Fibroblast of skin of left quadriceps (primary cell): ENCODE data around the gene OPCML.

Source experiments
- DNase-seq, 2 experiments: peaks; one replicate each; pipeline ENCODE4 v3.0.0-alpha.2; 2013; ENCODE audit warnings: low read depth in 2 of 2

Gene OPCML

GRCh38 chr11:133361689-133361994 lies 170.7 kb downstream of the OPCML start:
- DNase-seq: no peak

GRCh38 chr11:133360860-133361688 lies 171.2 kb downstream of the OPCML start:
- DNase-seq: no peak

- no peak for DNase-seq
Observed at GRCh38 chr11:133355095-133355494, 177.2 kb downstream of the OPCML start.

GRCh38 chr11:133354069-133354468 lies 178.2 kb downstream of the OPCML start:
- no peak for DNase-seq

- no peak for DNase-seq
Observed at GRCh38 chr11:133350045-133350444, 182.3 kb downstream of the OPCML start.

GRCh38 chr11:133347988-133348387 lies 184.3 kb downstream of the OPCML start:
- DNase-seq: no peak

GRCh38 chr11:133346137-133346536 lies 186.2 kb downstream of the OPCML start:
- DNase-seq: no peak

- DNase-seq: no peak
Observed at GRCh38 chr11:133343951-133344350, 188.3 kb downstream of the OPCML start.

GRCh38 chr11:133339495-133340140 lies 192.7 kb downstream of the OPCML start:
- DNase-seq: no peak

- DNase-seq: no peak
Observed at GRCh38 chr11:133338588-133338987, 193.7 kb downstream of the OPCML start.

- DNase-seq: no peak
Observed at GRCh38 chr11:133337951-133338418, 194.3 kb downstream of the OPCML start.

GRCh38 chr11:133337193-133337592 lies 195.1 kb downstream of the OPCML start:
- DNase-seq: no peak

GRCh38 chr11:133331031-133331430 lies 201.3 kb downstream of the OPCML start:
- DNase-seq: no peak

GRCh38 chr11:133326849-133327248 lies 205.5 kb downstream of the OPCML start:
- DNase-seq: no peak

GRCh38 chr11:133326332-133326731 lies 206.0 kb downstream of the OPCML start:
- no peak for DNase-seq

- no peak for DNase-seq
Observed at GRCh38 chr11:133325711-133326110, 206.6 kb downstream of the OPCML start.

GRCh38 chr11:133323354-133323753 lies 208.9 kb downstream of the OPCML start:
- DNase-seq: no peak

GRCh38 chr11:133318221-133318620 lies 214.1 kb downstream of the OPCML start:
- DNase-seq: no peak

GRCh38 chr11:133311230-133311629 lies 221.1 kb downstream of the OPCML start:
- no peak for DNase-seq

GRCh38 chr11:133306019-133306418 lies 226.3 kb downstream of the OPCML start:
- no peak for DNase-seq

GRCh38 chr11:133305208-133305956 lies 226.9 kb downstream of the OPCML start:
- DNase-seq: no peak

GRCh38 chr11:133303262-133303661 lies 229.0 kb downstream of the OPCML start:
- DNase-seq: no peak

GRCh38 chr11:133302056-133302455 lies 230.2 kb downstream of the OPCML start:
- no peak for DNase-seq
